HL-60 (cell line): ENCODE results near the gene FAM149B1.

Source experiments
- DNase-seq, 2 experiments: peaks; one replicate each; pipeline ENCODE4 v3.0.0-alpha.2; 2010 to 2020; ENCODE audit warnings: low read depth in 1 of 2, low spot score in 1 of 2
- H3K27ac ChIP-seq: fragments of 250-450 bp; sonication (Bioruptor Pico); replicated peaks from 2 replicates; pipeline ENCODE4 v1.5.1; 2020; ENCODE audit warnings: mild to moderate bottlenecking, moderate library complexity
- H3K27me3 ChIP-seq: fragments of 250-450 bp; sonication (Bioruptor Pico); 2 replicates; pipeline ENCODE4 v1.5.1; 2021; ENCODE audit warnings: mild to moderate bottlenecking, moderate library complexity; ENCODE audit not compliant: insufficient read depth, poor library complexity, severe bottlenecking
- H3K4me3 ChIP-seq: replicated peaks from 2 replicates; pipeline ENCODE4 v1.5.1; 2011; ENCODE audit warnings: mild to moderate bottlenecking, control low read depth, low read length; ENCODE audit not compliant: insufficient read depth
- CTCF ChIP-seq: IDR thresholded peaks from one replicate; pipeline ENCODE4 v1.5.1; 2011; ENCODE audit warnings: low read length, control low read depth, inconsistent platforms; ENCODE audit not compliant: insufficient read depth
- GABPA ChIP-seq: IDR thresholded peaks from 2 replicates; pipeline ENCODE4 v1.6.1; 2012; ENCODE audit warnings: low read depth
- POLR2AphosphoS5 ChIP-seq: IDR thresholded peaks from 2 replicates; pipeline ENCODE4 v1.6.1; 2012; ENCODE audit warnings: low read depth
- REST ChIP-seq: IDR thresholded peaks from 2 replicates; pipeline ENCODE4 v1.6.1; 2012; ENCODE audit warnings: low read depth; ENCODE audit not compliant: insufficient replicate concordance
- SPI1 ChIP-seq: IDR thresholded peaks from 2 replicates; pipeline ENCODE4 v1.6.1; 2012; ENCODE audit warnings: low read depth, mild to moderate bottlenecking, borderline replicate concordance

Gene FAM149B1

GRCh38 chr10:73206385-73206784 lies 38.5 kb downstream of the FAM149B1 start:
- no peak for TF ChIP-seq CTCF
- no peak for TF ChIP-seq GABPA
- no peak for TF ChIP-seq SPI1
- TF ChIP-seq POLR2AphosphoS5: no peak
- no peak for DNase-seq
- H3K27ac ChIP-seq: no peak overlapping the region
- no peaks in the 10 kb centered on the region for H3K27me3 ChIP-seq
- no peak overlapping the region for H3K4me3 ChIP-seq

- no peak overlapping the region for H3K27ac ChIP-seq
- no peaks in the 10 kb centered on the region for H3K27me3 ChIP-seq
- H3K4me3 ChIP-seq: no peak overlapping the region
- no peak for DNase-seq
- no peak for TF ChIP-seq POLR2AphosphoS5
- TF ChIP-seq GABPA: no peak
- TF ChIP-seq SPI1: no peak
- TF ChIP-seq CTCF: no peak
- no peak for TF ChIP-seq REST
Observed at GRCh38 chr10:73207883-73208282, 40.0 kb downstream of the FAM149B1 start.

GRCh38 chr10:73209705-73210104 lies 41.8 kb downstream of the FAM149B1 start:
- Histone ChIP-seq H3K27ac (no peak overlapping the region), H3K4me3 (no peak overlapping the region), H3K27me3 (no peaks in the 10 kb centered on the region)
- DNase-seq: no peak
- TF ChIP-seq GABPA (no peak), SPI1 (no peak), POLR2AphosphoS5 (no peak), REST (no peak), CTCF (no peak)
